IMR-90 (cell line): ENCODE measurements around the gene ADGRF4. TPM values are rescaled to one million over a fixed set of nuclear protein-coding genes. Genes with fewer than 3 reads are reported as not detected.

Source experiments
- ATAC-seq: fragments of 200-7000 bp; cut with Tn5 transposase; 2 replicates; pipeline ENCODE4 v1.9.1; 2020; ENCODE audit warnings: low read depth, mild to moderate bottlenecking, moderate library complexity
- BruUV-seq: library from RNA; stranded (reverse); fragments of 400-500 nt; replicated peaks from 2 replicates; lab custom pipeline; 2021; lab: Mats Ljungman, UMichigan
- CTCF ChIA-PET: fragments of 300-600 bp; formaldehyde crosslinking; extraction: SDS; loops from one replicate; lab custom pipeline; 2021; ENCODE audit warnings: antibody characterized with exemption; lab: Yijun Ruan, JAX
- POLR2A ChIA-PET: fragments of 300-600 bp; sonication (Branson Sonifier 250); formaldehyde crosslinking; loops from one replicate; lab custom pipeline; 2022; ENCODE audit warnings: antibody characterized with exemption; ENCODE audit not compliant: unreplicated experiment; lab: Charles Lee
- DNase-seq: peaks from one replicate; pipeline ENCODE4 v3.0.0; 2013
- H2AFZ ChIP-seq: replicated peaks from 2 replicates; pipeline ENCODE3; 2013; ENCODE audit warnings: low read length, mild to moderate bottlenecking; ENCODE audit not compliant: poor library complexity
- H2AK5ac ChIP-seq: 2 replicates; pipeline ENCODE4 v1.6.1; 2013; ENCODE audit warnings: low read depth, low read length, inconsistent platforms
- H2AK9ac ChIP-seq: replicated peaks from 2 replicates; pipeline ENCODE3; 2013; ENCODE audit warnings: mild to moderate bottlenecking, low read depth, low read length, moderate library complexity; ENCODE audit not compliant: poor library complexity
- H2BK120ac ChIP-seq: 2 replicates; pipeline ENCODE4 v1.6.1; 2013; ENCODE audit warnings: low read depth, low read length, inconsistent platforms
- H2BK15ac ChIP-seq: 3 replicates; pipeline ENCODE4 v1.6.1; 2013; ENCODE audit warnings: low read depth, low read length, inconsistent platforms
- H2BK20ac ChIP-seq: 2 replicates; pipeline ENCODE4 v1.6.1; 2013; ENCODE audit warnings: low read depth, mild to moderate bottlenecking, inconsistent platforms, low read length, moderate library complexity
- H2BK5ac ChIP-seq: 2 replicates; pipeline ENCODE4 v1.6.1; 2013; ENCODE audit warnings: mild to moderate bottlenecking, low read depth, low read length, inconsistent platforms; ENCODE audit not compliant: poor library complexity, severe bottlenecking
- H3K14ac ChIP-seq: replicated peaks from 2 replicates; pipeline ENCODE4 v1.6.1; 2013; ENCODE audit warnings: low read depth, low read length, inconsistent platforms
- H3K18ac ChIP-seq: 2 replicates; pipeline ENCODE4 v1.6.1; 2013; ENCODE audit warnings: low read depth, low read length, control low read depth
- H3K23ac ChIP-seq: 2 replicates; pipeline ENCODE4 v1.6.1; 2013; ENCODE audit warnings: low read depth, low read length, inconsistent platforms
- H3K27ac ChIP-seq: 2 replicates; pipeline ENCODE4 v1.5.1; 2013; ENCODE audit warnings: mild to moderate bottlenecking, control low read depth, low read length; ENCODE audit not compliant: insufficient read depth
- H3K27me3 ChIP-seq: 2 replicates; pipeline ENCODE4 v1.6.1; 2013; ENCODE audit warnings: low read length; ENCODE audit not compliant: control insufficient read depth, insufficient read depth
- H3K36me3 ChIP-seq: 2 replicates; pipeline ENCODE4 v1.6.1; 2013; ENCODE audit warnings: low read length, mixed read lengths; ENCODE audit not compliant: control insufficient read depth, insufficient read depth
- H3K4ac ChIP-seq: 2 replicates; pipeline ENCODE4 v1.6.1; 2013; ENCODE audit warnings: low read depth, low read length, inconsistent platforms
- H3K4me1 ChIP-seq: 2 replicates; pipeline ENCODE4 v1.6.1; 2013; ENCODE audit warnings: low read length, mixed read lengths; ENCODE audit not compliant: control insufficient read depth, insufficient read depth
- H3K4me2 ChIP-seq: 2 replicates; pipeline ENCODE4 v1.6.1; 2013; ENCODE audit warnings: low read depth, mild to moderate bottlenecking, control low read depth, low read length, moderate library complexity
- H3K4me3 ChIP-seq: 2 replicates; pipeline ENCODE4 v1.5.1; 2013; ENCODE audit warnings: low read depth, mild to moderate bottlenecking, control low read depth, low read length, moderate library complexity; ENCODE audit not compliant: insufficient read depth
- H3K56ac ChIP-seq: 2 replicates; pipeline ENCODE4 v1.6.1; 2013; ENCODE audit warnings: low read length, inconsistent platforms; ENCODE audit not compliant: insufficient read depth; ENCODE audit errors: extremely low read depth
- H3K79me1 ChIP-seq, 2 experiments: 2 replicates each; pipeline ENCODE4 v1.6.1; 2013; ENCODE audit warnings: low read length in 2 of 2, inconsistent platforms in 1 of 2, low read depth in 1 of 2
- H3K9ac ChIP-seq: 2 replicates; pipeline ENCODE4 v1.6.1; 2013; ENCODE audit warnings: low read depth, low read length, control low read depth
- H3K9me1 ChIP-seq: 2 replicates; pipeline ENCODE4 v1.6.1; 2013; ENCODE audit warnings: low read length, inconsistent platforms; ENCODE audit not compliant: insufficient read depth
- H3K9me3 ChIP-seq: 2 replicates; pipeline ENCODE4 v1.6.1; 2013; ENCODE audit warnings: low read length; ENCODE audit not compliant: control insufficient read depth, insufficient read depth
- H4K20me1 ChIP-seq: 2 replicates; pipeline ENCODE4 v1.6.1; 2013; ENCODE audit warnings: low read length, inconsistent platforms; ENCODE audit not compliant: insufficient read depth
- H4K5ac ChIP-seq: 2 replicates; pipeline ENCODE4 v1.6.1; 2013; ENCODE audit warnings: mild to moderate bottlenecking, low read depth, low read length, control low read depth
- H4K8ac ChIP-seq, 2 experiments: 2 replicates each; pipeline ENCODE4 v1.6.1; 2013; ENCODE audit warnings: low read depth in 2 of 2, low read length in 2 of 2, control low read depth in 1 of 2, inconsistent platforms in 1 of 2
- H4K91ac ChIP-seq: 2 replicates; pipeline ENCODE4 v1.6.1; 2013; ENCODE audit warnings: low read depth, low read length, inconsistent platforms; ENCODE audit not compliant: insufficient read depth
- BHLHE40 ChIP-seq: fragments of 150-350 bp; IDR thresholded peaks from 2 replicates; pipeline ENCODE4 v1.6.1; 2016; ENCODE audit warnings: mild to moderate bottlenecking, low read depth, low read length
- CEBPB ChIP-seq: IDR thresholded peaks from 2 replicates; pipeline ENCODE4 v1.6.1; 2012; ENCODE audit warnings: low read depth, low read length, improper control_type of control experiment
- CTCF ChIP-seq: conservative IDR thresholded peaks from 2 replicates; pipeline ENCODE4 v1.5.1; 2012; ENCODE audit warnings: mild to moderate bottlenecking, low read depth, low read length, improper control_type of control experiment
- MAZ ChIP-seq: IDR thresholded peaks from 2 replicates; pipeline ENCODE4 v1.6.1; 2012; ENCODE audit warnings: low read depth, mild to moderate bottlenecking, low read length, improper control_type of control experiment, moderate library complexity, borderline replicate concordance
- MXI1 ChIP-seq: IDR thresholded peaks from 2 replicates; pipeline ENCODE4 v1.6.1; 2012; ENCODE audit warnings: low read depth, mild to moderate bottlenecking, low read length, moderate library complexity, borderline replicate concordance
- NFE2L2 ChIP-seq: fragments of 150-350 bp; IDR thresholded peaks from 2 replicates; pipeline ENCODE4 v1.6.1; 2016; ENCODE audit warnings: low read depth, mild to moderate bottlenecking, low read length
- POLR2A ChIP-seq: IDR thresholded peaks from 2 replicates; pipeline ENCODE4 v1.6.1; 2012; ENCODE audit warnings: mild to moderate bottlenecking, low read depth, low read length
- RCOR1 ChIP-seq: IDR thresholded peaks from 2 replicates; pipeline ENCODE4 v1.6.1; 2012; ENCODE audit warnings: mild to moderate bottlenecking, low read length, improper control_type of control experiment; ENCODE audit not compliant: insufficient replicate concordance
- RFX5 ChIP-seq: IDR thresholded peaks from 2 replicates; pipeline ENCODE4 v1.8.0; 2012; ENCODE audit warnings: low read depth, mild to moderate bottlenecking, low read length, moderate library complexity
- WGBS, 2 experiments: methylation state at CpG; one replicate each; pipeline versions ENCODE4 v1.1.5 to v1.1.7; 2013; ENCODE audit warnings: missing lambda C conversion rate in 2 of 2; ENCODE audit not compliant: insufficient read length in 1 of 2; ENCODE audit errors: extremely low coverage in 2 of 2; 5-methylcytosine and 5-hydroxymethylcytosine counted together
- dilution Hi-C: fragments of 300-500 bp; cut with HindIII; formaldehyde crosslinking; loops from one replicate; pipeline ENCODE4 v1.14.3; 2018; ENCODE audit warnings: low sequenced_read_pairs; ENCODE audit not compliant: unreplicated experiment
- in situ Hi-C: fragments of 300-500 bp; cut with MboI; formaldehyde crosslinking; loops from 3 replicates; pipeline ENCODE4 v1.14.3; 2019; ENCODE audit warnings: low sequenced_read_pairs, inconsistent platforms, mixed read lengths
- intact Hi-C: fragments of 100-400 bp; cut with micrococcal nuclease; formaldehyde crosslinking; loops from 2 replicates; pipeline ENCODE4 v1.10.0; 2022
- polyA plus RNA-seq, 3 experiments: library from polyadenylated mRNA; depleted of rRNA; stranded (reverse); fragments of >200 nt; gene quantifications; 2 replicates each; pipeline ENCODE4 v1.2.3, GENCODE V29; 2012; ENCODE audit warnings: low replicate concordance in 1 of 3
- total RNA-seq: library from RNA; depleted of rRNA; stranded (reverse); fragments of >200 nt; gene quantifications from 2 replicates; pipeline ENCODE4 v1.2.3, GENCODE V29; 2012

ADGRF4 gene
- total and polyA plus RNA-seq, 2 of the 4 experiments (the other 2 are of a cell fraction): under 0.01 to 0.02 TPM

- H3K27me3 ChIP-seq: no peaks in the 10 kb centered on the region
- H4K91ac ChIP-seq: no peak overlapping the region
- H3K9ac ChIP-seq: no peak overlapping the region
- H2BK15ac ChIP-seq: no peak overlapping the region
- no peaks in the 10 kb centered on the region for H3K36me3 ChIP-seq
- H3K56ac ChIP-seq: no peak overlapping the region
- no peak overlapping the region for H2AK9ac ChIP-seq
- H3K9me1 ChIP-seq: no peaks in the 10 kb centered on the region
- H3K9me3 ChIP-seq: no peaks in the 10 kb centered on the region
- no peak overlapping the region for H3K4me3 ChIP-seq
- no peak overlapping the region for H3K23ac ChIP-seq
- H2AFZ ChIP-seq: no peak overlapping the region
- no peak overlapping the region for H2BK20ac ChIP-seq
- no peak overlapping the region for H3K27ac ChIP-seq
- dilution Hi-C loops: no loop called here
- H4K20me1 ChIP-seq: no peaks in the 10 kb centered on the region
- no peaks in the 10 kb centered on the region for H3K4me1 ChIP-seq
- DNase-seq (no peak), ATAC-seq (no peak)
- no peak overlapping the region for H3K4ac ChIP-seq
- H2BK5ac ChIP-seq: no peak overlapping the region
- CTCF ChIA-PET: no interaction called here
- H3K79me1 ChIP-seq: no peaks in the 10 kb centered on the region
- no peak overlapping the region for H3K4me2 ChIP-seq
- TF ChIP-seq NFE2L2: no peak
- no peak for TF ChIP-seq BHLHE40
- no peak for TF ChIP-seq RCOR1
- TF ChIP-seq CTCF: no peak
- TF ChIP-seq MXI1: no peak
- TF ChIP-seq POLR2A: no peak
- no peak for TF ChIP-seq CEBPB
- no peak for TF ChIP-seq MAZ
- no peak for TF ChIP-seq RFX5
- no peak overlapping the region for H3K18ac ChIP-seq
- no peak overlapping the region for H2AK5ac ChIP-seq
- no peak overlapping the region for H3K14ac ChIP-seq
- H2BK120ac ChIP-seq: no peak overlapping the region
- intact Hi-C loops: no loop called here
- no peak overlapping the region for H4K8ac ChIP-seq
- H4K5ac ChIP-seq: no peak overlapping the region
- no CpG with 5 or more reads among the region's 2 CpGs for WGBS, 2 experiments
- POLR2A ChIA-PET: no interaction called here
- no TSS peak for BruUV-seq
- in situ Hi-C loops: no loop called here
Observed at GRCh38 chr6:47680051-47680450, 18.3 kb upstream of the ADGRF4 start.
